Neural cell (in vitro differentiated cells): ENCODE results near the gene GALNT2. TPM values are rescaled to one million over a fixed set of nuclear protein-coding genes. Genes with fewer than 3 reads are reported as not detected.

Experiments used
- H2AFZ ChIP-seq: fragments of 200-600, 300-800 bp; sonication (generic), shearing (Covaris generic); 2 replicates; pipeline ENCODE4 v1.6.0; 2014; ENCODE audit warnings: low read depth, mild to moderate bottlenecking, antibody characterized with exemption, low read length, moderate library complexity
- H3F3A ChIP-seq: fragments of 200-600 bp; shearing (Covaris generic); 2 replicates; pipeline ENCODE4 v1.6.1; 2016; ENCODE audit warnings: mild to moderate bottlenecking, moderate library complexity, mixed read lengths, antibody characterized with exemption, low read length; ENCODE audit not compliant: insufficient read depth, poor library complexity, severe bottlenecking
- H3K27ac ChIP-seq: fragments of 200-600, 300-800 bp; sonication (generic), shearing (Covaris generic); 2 replicates; pipeline ENCODE4 v1.5.1; 2014; ENCODE audit warnings: mild to moderate bottlenecking, low read length, moderate library complexity
- H3K27me3 ChIP-seq: fragments of 300-800, 200-600 bp; sonication (generic), shearing (Covaris generic); 2 replicates; pipeline ENCODE4 v1.6.0; 2014; ENCODE audit warnings: mild to moderate bottlenecking, low read depth, low read length, moderate library complexity; ENCODE audit not compliant: insufficient read depth
- H3K36me3 ChIP-seq: fragments of 300-800, 200-600 bp; sonication (generic), shearing (Covaris generic); 2 replicates; pipeline ENCODE4 v1.5.1; 2014; ENCODE audit warnings: mild to moderate bottlenecking, antibody characterized with exemption, low read length, moderate library complexity; ENCODE audit not compliant: insufficient read depth
- H3K4me2 ChIP-seq: fragments of 300-800, 200-600 bp; sonication (generic), shearing (Covaris generic); 2 replicates; pipeline ENCODE4 v1.6.0; 2014; ENCODE audit warnings: mild to moderate bottlenecking, low read length
- H3K4me3 ChIP-seq: fragments of 300-800, 200-600 bp; sonication (generic), shearing (Covaris generic); 2 replicates; pipeline ENCODE4 v1.5.1; 2014; ENCODE audit warnings: mild to moderate bottlenecking, low read length, moderate library complexity
- H3K79me2 ChIP-seq: fragments of 200-600 bp; shearing (Covaris generic); replicated peaks from 2 replicates; pipeline ENCODE4 v1.6.0; 2014; ENCODE audit warnings: mild to moderate bottlenecking, low read length, moderate library complexity; ENCODE audit not compliant: insufficient read depth
- H3K9ac ChIP-seq: fragments of 300-800, 200-600 bp; sonication (generic), shearing (Covaris generic); 2 replicates; pipeline ENCODE4 v1.6.1; 2016; ENCODE audit warnings: mild to moderate bottlenecking, low read length, mixed read lengths
- H3K9me2 ChIP-seq: fragments of 200-600 bp; shearing (Covaris generic); 2 replicates; pipeline ENCODE4 v1.6.1; 2016; ENCODE audit warnings: mild to moderate bottlenecking, low read length, mixed read lengths; ENCODE audit not compliant: insufficient read depth
- H3K9me3 ChIP-seq: fragments of 200-600, 300-800 bp; sonication (generic), shearing (Covaris generic); 2 replicates; pipeline ENCODE4 v1.6.1; 2016; ENCODE audit warnings: mild to moderate bottlenecking, mixed run types, low read length, moderate library complexity, mixed read lengths
- H4K20me1 ChIP-seq: fragments of 200-600 bp; shearing (Covaris generic); 2 replicates; pipeline ENCODE4 v1.6.1; 2016; ENCODE audit warnings: mild to moderate bottlenecking, mixed run types; ENCODE audit not compliant: insufficient read depth
- EP300 ChIP-seq: fragments of 450-650 bp; conservative IDR thresholded peaks from 2 replicates; pipeline ENCODE4 v1.6.1; 2014; ENCODE audit warnings: antibody characterized with exemption, mild to moderate bottlenecking, moderate library complexity; ENCODE audit not compliant: poor library complexity, severe bottlenecking
- EZH2 ChIP-seq: fragments of 200-600, 300-800 bp; shearing (Covaris generic), sonication (generic); IDR thresholded peaks from 2 replicates; pipeline ENCODE4 v1.6.1; 2014; ENCODE audit warnings: antibody characterized with exemption, low read length, borderline replicate concordance, mild to moderate bottlenecking; ENCODE audit not compliant: insufficient read depth, poor library complexity, severe bottlenecking
- MXI1 ChIP-seq: fragments of 450-650 bp; conservative IDR thresholded peaks from 2 replicates; pipeline ENCODE4 v1.6.1; 2014; ENCODE audit warnings: antibody characterized with exemption, mild to moderate bottlenecking; ENCODE audit not compliant: poor library complexity, severe bottlenecking
- POLR2AphosphoS5 ChIP-seq: IDR thresholded peaks from 2 replicates; pipeline ENCODE4 v1.6.1; 2012
- RAD21 ChIP-seq: fragments of 450-650 bp; conservative IDR thresholded peaks from 2 replicates; pipeline ENCODE4 v1.6.1; 2014; ENCODE audit warnings: antibody characterized with exemption, mild to moderate bottlenecking, moderate library complexity
- SMC3 ChIP-seq: fragments of 450-650 bp; conservative IDR thresholded peaks from 2 replicates; pipeline ENCODE4 v1.6.1; 2014; ENCODE audit warnings: antibody characterized with exemption, mild to moderate bottlenecking, moderate library complexity; ENCODE audit not compliant: poor library complexity
- TAF1 ChIP-seq: IDR thresholded peaks from 2 replicates; pipeline ENCODE4 v1.6.1; 2012; ENCODE audit warnings: low read depth
- polyA plus RNA-seq: library from polyadenylated mRNA; depleted of rRNA; stranded (reverse); fragments of >200 nt; gene quantifications from 2 replicates; pipeline ENCODE4 v1.2.3, GENCODE V29; 2014
- TF ChIP-seq, protein P1 (sequence below): fragments of 450-650 bp; IDR thresholded peaks from 2 replicates; pipeline ENCODE4 v1.5.1; 2014; ENCODE audit warnings: antibody characterized with exemption, mild to moderate bottlenecking, moderate library complexity; ENCODE audit not compliant: poor library complexity, severe bottlenecking
- TF ChIP-seq, protein P2 (sequence below): IDR thresholded peaks from 2 replicates; pipeline ENCODE4 v1.6.1; 2012; ENCODE audit warnings: borderline replicate concordance

Gene GALNT2
- polyA plus RNA-seq, 1 donor from 2014 or later, result 38.8 TPM

DNA sequence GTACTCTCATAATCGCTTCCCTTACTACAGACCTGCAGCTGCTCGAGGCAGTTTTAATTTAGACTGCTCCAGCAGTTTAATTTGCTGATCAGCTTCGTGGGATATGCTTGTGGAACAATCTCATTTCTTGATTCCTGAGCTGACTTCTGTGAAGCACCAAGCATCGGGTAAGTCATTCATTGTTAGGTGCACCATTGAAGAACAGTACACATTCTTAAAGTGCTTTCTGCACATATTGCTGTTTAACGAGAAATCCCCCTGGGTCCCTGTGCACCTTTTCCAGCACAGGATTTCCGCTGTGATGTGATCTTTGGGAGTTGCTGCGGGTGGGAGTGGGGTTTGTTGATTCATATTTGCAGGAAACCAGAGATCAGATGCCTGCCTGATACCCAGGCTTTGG, 9.1 kb downstream of the GALNT2 start:
- Histone ChIP-seq H2AFZ (no peak overlapping the region), H3K79me2 (peaks cover 53% of the 10 kb centered on the region), H3K4me3 (no peak overlapping the region), H3K4me2 (no peak overlapping the region), H3F3A (no peaks in the 10 kb centered on the region), H4K20me1 (no peaks in the 10 kb centered on the region), H3K9me3 (no peaks in the 10 kb centered on the region), H3K36me3 (no peaks in the 10 kb centered on the region), H3K27ac (no peak overlapping the region), H3K9me2 (no peaks in the 10 kb centered on the region), H3K27me3 (no peaks in the 10 kb centered on the region), H3K9ac (no peak overlapping the region)
- TF ChIP-seq EP300 (no peak), RAD21 (no peak)

DNA sequence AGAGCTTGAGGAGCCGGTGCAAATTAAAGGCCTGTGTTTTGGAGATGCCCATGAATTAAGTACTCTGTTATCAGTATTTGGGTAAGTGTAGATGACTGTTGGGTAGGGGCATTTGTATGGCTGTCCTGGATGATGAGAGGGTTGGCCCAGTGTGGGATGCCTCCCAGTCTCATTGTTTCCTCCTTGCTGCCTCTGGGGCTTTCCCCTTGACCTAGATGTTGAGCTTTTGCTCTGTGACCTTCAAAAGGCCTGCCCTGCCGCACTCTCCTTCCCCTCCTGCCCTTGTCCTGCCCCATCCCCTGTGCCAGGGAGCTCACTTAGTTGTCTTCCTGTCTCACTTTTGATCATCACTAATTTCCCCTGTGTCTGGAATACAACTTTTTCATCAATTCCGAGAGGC, 10.0 kb downstream of the GALNT2 start:
- Histone ChIP-seq H3K4me2 (no peak overlapping the region), H3K9me2 (no peaks in the 10 kb centered on the region), H3K9me3 (no peaks in the 10 kb centered on the region), H3K27me3 (no peaks in the 10 kb centered on the region), H4K20me1 (no peaks in the 10 kb centered on the region), H3K36me3 (no peaks in the 10 kb centered on the region), H2AFZ (no peak overlapping the region), H3K9ac (no peak overlapping the region), H3K4me3 (no peak overlapping the region), H3K79me2 (peaks cover 53% of the 10 kb centered on the region), H3K27ac (no peak overlapping the region), H3F3A (no peaks in the 10 kb centered on the region)
- TF ChIP-seq EP300 (no peak), POLR2AphosphoS5 (no peak), MXI1 (no peak), EZH2 (no peak), SMC3 (no peak), RAD21 (no peak), TAF1 (no peak)
- TF ChIP-seq, protein P1, sequence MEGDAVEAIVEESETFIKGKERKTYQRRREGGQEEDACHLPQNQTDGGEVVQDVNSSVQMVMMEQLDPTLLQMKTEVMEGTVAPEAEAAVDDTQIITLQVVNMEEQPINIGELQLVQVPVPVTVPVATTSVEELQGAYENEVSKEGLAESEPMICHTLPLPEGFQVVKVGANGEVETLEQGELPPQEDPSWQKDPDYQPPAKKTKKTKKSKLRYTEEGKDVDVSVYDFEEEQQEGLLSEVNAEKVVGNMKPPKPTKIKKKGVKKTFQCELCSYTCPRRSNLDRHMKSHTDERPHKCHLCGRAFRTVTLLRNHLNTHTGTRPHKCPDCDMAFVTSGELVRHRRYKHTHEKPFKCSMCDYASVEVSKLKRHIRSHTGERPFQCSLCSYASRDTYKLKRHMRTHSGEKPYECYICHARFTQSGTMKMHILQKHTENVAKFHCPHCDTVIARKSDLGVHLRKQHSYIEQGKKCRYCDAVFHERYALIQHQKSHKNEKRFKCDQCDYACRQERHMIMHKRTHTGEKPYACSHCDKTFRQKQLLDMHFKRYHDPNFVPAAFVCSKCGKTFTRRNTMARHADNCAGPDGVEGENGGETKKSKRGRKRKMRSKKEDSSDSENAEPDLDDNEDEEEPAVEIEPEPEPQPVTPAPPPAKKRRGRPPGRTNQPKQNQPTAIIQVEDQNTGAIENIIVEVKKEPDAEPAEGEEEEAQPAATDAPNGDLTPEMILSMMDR, result no peak
- TF ChIP-seq, protein P2, sequence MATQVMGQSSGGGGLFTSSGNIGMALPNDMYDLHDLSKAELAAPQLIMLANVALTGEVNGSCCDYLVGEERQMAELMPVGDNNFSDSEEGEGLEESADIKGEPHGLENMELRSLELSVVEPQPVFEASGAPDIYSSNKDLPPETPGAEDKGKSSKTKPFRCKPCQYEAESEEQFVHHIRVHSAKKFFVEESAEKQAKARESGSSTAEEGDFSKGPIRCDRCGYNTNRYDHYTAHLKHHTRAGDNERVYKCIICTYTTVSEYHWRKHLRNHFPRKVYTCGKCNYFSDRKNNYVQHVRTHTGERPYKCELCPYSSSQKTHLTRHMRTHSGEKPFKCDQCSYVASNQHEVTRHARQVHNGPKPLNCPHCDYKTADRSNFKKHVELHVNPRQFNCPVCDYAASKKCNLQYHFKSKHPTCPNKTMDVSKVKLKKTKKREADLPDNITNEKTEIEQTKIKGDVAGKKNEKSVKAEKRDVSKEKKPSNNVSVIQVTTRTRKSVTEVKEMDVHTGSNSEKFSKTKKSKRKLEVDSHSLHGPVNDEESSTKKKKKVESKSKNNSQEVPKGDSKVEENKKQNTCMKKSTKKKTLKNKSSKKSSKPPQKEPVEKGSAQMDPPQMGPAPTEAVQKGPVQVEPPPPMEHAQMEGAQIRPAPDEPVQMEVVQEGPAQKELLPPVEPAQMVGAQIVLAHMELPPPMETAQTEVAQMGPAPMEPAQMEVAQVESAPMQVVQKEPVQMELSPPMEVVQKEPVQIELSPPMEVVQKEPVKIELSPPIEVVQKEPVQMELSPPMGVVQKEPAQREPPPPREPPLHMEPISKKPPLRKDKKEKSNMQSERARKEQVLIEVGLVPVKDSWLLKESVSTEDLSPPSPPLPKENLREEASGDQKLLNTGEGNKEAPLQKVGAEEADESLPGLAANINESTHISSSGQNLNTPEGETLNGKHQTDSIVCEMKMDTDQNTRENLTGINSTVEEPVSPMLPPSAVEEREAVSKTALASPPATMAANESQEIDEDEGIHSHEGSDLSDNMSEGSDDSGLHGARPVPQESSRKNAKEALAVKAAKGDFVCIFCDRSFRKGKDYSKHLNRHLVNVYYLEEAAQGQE, result no peak
